UCSD-AML1 (cell line): ENCODE data around the gene CPA1.
A peak's percentile ranks its signal among the peaks of the same experiment; 100 is the strongest.
"Not testable (repeated sequence)": the region's sequence is repeated elsewhere in the genome, so short reads cannot be mapped to it uniquely, and the experiment has no call there.

Source experiments
- DNase-seq: peaks from one replicate; lab custom pipeline; 2025; ENCODE audit not compliant: unreplicated experiment; lab: John Stamatoyannopoulos, UW

The CPA1 gene

DNA sequence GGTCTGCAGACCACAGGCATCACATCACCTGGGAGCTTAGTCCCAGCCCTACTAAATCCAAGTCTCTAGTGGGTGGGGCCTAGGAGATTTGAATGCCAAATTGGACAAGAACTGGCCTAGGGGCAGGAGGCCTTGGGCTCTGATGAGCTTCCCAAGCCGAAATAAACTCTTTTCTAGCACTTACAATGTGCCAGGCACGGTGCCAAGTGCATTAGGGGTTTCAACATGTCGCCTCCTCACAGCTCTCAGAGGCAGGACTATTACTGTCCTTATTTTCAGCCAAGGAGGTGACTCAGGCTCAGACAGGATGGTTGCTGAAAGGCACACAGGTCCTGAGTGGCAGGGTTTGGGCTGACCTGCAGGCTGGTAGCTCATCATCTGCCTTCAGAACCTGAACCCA is 9.2 kb upstream of the CPA1 start:
- no peak for DNase-seq

DNA sequence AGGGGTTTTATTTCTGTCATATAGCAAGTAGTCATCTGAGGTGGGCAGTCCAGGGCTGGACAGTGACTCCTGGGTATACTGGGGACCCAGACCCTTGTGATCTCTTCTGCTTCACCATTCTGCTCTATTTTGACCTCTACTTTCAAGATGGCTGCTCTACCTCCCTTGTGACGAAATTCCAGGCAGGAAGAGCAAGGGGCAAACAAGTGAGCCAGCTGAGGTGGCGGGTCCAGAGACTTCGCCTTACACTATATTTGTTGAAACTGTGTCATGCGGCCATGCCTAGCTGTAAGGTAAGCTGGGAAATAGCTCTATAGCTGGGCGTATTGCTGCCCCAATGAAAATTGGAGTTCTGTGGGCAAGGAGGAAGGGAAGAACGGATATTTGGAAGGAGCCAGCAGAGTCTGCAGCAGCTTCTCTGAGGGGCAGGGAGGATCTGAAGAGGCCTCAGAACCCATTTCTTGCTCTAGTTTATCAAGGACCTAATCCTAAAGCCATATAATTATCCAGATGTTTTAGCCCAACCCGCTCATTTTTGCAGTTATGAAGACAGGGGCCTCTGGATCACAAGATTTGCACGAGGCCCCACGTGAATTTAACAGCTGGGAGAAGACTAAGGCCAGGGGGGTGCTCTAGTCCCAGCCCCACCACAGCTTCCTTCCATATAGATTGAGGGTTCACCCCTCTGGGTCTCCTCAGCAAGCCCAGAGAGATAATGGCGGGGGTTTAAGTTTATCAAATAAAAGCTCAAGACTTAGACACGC is 7.7 kb upstream of the CPA1 start:
- no peak for DNase-seq

DNA sequence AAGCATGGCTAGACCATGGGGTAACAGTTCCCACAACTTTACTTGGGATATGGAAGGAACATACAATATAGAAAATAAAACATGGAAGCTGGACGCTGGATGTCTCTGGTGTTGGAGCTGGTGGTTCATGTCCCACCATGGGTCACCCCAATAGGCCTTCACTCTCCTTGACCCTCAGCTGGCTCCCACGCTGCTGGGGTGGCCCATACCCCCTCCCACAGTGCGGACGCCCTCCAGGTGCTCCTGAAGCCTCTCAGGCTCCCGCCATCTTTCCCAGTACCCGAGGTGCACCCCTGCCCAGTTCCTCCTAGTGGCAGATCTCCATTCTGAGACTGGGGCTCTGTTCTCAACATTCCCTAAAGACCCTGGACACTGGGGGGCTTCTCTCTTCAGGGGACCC is 5.8 kb upstream of the CPA1 start:
- no peak for DNase-seq

DNA sequence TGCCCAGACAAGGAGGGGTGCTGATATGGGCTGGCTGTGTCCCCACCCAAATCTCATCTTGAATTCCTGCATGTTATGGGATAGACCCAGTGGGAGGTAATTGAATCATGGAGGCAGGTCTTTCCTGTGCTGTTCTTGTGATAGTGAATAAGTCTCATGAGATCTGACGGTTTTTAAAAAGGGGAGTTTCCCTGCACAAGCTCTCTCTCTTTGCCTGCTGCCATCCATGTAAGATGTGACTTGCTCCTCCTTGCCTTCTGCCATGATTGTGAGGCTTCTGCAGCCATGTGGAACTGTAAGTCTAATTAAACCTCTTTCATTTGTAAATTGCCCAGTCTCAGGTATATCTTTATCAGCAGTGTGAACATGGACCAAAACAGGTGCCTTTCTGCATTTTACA is 3.8 kb upstream of the CPA1 start:
- not testable (repeated sequence) for DNase-seq

DNA sequence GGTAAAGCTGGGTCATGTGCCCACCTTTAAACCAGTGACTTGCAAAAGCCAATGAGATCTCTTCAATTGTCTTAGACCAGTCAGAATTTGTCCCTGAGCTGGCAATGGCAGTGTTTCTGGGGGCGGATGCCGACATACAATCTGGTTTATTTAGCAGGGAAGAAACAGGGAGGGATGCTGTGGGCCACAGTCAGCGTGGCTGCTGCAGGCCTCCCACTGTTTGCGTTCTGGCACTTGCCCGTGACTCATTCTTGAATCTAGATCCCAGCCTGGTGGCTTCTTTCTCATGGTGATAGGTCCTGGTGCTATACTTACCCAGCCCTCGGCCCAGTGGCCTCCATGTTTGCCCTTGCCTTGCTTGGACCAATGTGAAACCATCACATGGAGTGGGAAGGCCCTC is 3.1 kb upstream of the CPA1 start:
- DNase-seq: no peak

DNA sequence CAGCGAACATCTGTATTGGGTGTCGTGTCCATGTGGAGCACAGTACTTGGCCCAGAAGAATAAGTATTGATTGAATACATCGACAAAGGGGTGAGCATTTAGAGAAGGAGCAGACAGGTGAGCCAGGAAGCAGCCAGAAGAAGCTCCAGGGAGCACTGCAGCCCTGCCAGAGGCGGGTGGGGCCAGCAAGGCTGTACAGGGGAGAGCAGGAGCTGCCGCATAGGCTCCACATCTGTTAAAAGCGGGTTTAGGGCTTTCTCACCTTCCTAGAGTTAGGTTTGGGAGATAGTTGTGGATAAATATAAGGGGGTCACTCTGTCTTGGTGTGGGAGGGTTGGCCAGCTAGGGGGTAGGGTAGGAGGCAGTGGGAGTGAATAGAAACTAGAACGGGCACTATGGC is 1.3 kb upstream of the CPA1 start:
- DNase-seq: no peak

DNA sequence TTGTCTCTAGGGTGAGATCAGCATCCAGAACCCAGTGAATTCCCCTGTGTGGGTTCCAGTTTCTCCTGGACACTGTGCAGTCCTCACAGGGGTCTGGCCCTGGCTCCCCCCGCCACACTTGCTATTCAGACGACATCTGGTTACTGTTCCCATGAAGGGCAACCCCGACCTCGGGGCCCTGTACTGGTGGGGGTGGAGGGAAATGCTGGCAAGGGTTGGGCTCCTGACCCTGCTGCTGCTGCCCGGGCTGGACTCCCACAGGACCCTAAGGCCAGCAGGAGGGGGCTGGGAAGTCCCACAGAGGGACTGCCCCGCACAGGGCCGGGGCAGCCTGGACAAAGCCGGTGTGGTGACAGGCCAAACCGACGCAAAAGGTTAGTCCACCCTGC is 768 bp upstream of the CPA1 start:
- DNase-seq: no peak

DNA sequence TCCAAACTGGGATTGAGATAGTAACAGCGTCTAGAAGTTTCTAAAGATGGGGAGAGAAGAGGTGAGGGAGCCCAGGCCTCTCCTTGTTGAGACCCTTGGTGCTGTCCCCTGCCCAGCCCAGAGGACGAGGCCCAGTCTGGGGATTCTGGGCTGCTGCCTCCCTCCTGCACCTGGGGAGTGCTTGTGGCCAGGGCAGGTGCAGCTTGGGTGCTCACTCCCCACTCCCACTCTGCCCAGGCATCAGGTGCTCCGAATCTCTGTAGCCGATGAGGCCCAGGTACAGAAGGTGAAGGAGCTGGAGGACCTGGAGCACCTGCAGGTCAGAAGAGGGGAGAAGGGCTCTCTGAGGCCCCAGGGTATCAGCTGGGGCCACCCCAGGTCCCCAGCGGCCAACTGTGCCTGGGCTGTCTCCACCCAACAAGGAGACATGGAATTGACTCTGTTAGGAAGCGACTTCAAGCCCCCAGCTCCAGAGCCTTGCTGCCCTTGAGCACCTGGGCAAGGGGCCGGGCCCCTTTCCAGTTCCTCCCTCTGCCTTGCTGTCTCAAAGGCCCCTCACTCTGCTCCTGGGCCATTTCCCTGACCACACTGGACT is 664 bp downstream of the CPA1 start:
- DNase-seq: no peak

DNA sequence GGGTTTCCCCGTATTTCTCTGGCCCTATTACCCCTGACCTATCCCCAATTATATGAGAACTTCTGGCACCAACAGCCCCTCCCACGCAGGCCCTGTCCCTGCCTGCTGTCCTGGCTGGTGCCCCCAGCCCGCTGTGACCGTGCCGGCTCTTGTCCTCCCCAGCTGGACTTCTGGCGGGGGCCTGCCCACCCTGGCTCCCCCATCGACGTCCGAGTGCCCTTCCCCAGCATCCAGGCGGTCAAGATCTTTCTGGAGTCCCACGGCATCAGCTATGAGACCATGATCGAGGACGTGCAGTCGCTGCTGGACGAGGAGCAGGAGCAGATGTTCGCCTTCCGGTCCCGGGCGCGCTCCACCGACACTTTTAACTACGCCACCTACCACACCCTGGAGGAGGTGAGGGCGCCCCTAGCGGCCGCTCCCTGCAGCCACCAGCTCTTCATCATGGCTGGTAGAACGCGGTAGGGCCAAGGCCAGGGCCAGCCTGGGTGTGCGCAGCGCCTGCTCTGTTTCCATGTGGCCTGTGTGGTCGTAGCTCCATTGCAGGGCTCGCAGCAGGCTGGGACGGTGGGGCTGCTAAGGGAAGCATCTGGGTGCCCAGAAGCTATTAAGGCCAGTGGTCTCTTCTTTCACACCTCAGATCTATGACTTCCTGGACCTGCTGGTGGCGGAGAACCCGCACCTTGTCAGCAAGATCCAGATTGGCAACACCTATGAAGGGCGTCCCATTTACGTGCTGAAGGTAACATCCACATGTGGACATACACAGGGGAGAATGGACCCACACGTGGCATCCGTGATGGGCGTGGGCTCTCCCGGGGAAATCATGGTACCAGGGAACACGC is 1.4 kb downstream of the CPA1 start:
- DNase-seq: no peak

DNA sequence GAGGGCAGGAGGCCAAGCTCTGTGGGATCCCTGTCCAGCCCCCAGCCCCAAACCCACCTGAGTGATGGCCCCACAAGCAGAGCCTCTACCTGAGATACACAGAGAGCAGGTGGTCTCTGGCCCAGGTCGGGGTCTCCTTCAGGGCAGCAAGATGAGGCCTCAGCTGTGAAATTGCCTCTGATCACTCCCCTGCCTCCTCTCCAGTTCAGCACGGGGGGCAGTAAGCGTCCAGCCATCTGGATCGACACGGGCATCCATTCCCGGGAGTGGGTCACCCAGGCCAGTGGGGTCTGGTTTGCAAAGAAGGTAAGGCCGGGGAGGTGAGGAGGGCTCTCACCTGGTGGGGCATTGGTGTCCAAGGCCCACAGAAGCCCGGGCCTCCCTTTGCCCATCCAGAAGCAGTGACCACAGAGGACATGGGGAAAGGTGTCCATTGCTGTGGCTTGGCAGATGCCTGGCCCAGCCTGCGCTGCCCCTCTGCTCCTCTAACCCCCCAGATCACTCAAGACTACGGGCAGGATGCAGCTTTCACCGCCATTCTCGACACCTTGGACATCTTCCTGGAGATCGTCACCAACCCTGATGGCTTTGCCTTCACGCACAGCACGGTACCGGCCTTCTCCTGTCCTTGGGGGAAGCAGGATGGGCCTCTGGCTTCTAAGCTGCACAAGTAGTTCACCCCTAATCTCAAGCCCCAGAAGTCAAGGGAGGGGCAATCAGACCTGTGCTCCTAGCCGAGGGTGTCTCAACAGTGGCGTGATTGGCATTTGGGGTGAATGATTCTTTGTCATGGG is 3.1 kb downstream of the CPA1 start:
- DNase-seq: no peak

DNA sequence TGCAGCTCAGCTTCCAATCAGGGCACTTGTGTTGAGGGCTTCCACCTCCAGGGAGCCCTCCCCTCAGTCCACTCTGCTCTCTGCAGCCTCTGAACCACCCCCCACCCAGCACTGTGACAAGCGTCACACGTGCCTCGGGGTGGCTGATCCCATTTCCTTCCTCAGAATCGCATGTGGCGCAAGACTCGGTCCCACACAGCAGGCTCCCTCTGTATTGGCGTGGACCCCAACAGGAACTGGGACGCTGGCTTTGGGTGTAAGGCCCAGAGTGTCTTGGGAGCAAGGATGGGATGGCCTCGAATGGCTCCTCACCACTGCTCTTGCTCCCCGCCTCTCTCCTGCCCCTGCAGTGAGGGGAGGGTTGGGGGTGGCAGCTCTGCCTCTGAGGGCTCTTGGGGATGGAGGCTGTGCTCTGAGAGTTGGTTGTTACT is 4.1 kb downstream of the CPA1 start:
- peak; percentile 15 for DNase-seq

DNA sequence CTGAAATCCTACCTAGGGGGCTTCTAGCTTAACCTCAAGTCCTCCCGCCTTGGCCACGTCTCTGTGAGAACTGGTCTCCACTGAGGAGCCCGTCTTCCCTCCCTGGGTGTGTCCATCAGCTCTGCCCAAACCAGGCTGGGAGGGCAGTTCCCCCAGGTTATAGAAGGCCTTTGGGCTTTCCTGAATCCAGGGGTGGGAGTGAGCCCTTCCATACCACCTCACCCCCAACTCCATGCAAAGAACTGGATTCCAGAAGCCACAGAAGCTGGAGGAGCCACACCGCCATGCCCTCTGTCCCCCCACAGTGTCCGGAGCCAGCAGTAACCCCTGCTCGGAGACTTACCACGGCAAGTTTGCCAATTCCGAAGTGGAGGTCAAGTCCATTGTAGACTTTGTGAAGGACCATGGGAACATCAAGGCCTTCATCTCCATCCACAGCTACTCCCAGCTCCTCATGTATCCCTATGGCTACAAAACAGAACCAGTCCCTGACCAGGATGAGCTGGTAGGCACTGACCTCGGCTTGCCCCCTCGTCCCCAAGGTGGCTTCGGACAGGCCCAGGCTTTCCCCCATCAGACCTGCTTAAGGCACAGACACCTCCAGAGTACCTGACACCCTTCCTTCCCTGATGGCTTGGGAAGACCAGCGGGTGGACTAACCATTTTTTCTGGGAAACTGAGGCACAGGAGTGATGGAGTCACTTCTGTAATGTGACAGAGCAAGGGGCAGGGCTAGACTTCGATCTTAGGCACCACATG is 4.7 kb downstream of the CPA1 start:
- no peak for DNase-seq

DNA sequence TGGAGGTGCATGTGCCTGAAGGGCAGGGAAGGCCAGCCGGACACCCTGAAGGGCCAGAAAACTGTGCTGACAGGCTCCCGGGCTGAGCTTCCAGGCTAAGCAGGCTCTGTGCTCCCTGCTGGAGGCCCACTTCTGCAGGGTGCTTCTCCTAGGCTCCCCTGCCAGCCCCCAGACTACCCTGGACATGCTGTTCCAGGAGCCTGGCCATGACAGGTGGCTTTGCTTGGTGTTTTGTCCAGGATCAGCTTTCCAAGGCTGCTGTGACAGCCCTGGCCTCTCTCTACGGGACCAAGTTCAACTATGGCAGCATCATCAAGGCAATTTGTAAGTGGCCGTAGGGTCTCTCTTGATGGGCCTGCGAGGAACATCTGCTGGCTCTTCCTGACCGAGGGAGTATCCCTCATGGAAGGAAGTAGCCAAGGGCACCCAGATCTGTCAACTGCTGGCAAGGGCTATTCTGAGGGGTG is 5.3 kb downstream of the CPA1 start:
- no peak for DNase-seq

DNA sequence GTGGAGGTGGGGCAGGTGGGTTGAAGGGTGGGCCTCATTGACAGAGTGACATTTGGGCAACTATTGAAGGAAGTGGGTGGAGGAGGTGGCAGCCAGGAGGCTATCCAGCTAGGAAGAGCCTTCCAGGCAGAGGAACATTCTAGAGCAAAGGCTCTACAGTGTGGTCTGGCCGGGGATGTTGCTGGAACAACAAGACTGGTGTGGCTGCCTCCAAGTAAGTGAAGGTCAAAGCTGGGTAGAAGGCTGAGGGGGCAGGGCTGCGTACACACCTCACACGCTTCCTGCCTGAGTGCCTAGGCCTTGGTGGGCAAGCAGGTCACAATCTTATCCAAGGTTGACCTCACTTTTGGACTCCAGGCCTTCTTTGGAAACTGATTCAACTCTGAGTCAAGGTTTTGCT is 6.6 kb downstream of the CPA1 start:
- DNase-seq: no peak

DNA sequence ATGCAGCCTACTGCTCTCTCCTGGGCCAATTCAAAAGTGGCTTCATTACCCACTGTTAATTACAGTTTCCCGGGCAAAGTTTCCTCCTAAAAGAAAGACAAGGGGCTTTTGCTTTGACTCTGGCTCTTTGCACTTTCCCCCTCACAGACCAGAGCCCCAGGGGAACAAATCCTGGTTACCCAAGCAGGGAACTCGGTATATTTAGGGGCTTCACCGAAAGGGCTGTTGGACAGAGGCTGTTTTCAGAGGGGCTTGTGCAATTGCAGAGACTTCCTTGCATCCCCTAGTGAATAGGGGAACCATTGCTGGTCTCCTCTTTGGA is 7.0 kb downstream of the CPA1 start:
- no peak for DNase-seq

DNA sequence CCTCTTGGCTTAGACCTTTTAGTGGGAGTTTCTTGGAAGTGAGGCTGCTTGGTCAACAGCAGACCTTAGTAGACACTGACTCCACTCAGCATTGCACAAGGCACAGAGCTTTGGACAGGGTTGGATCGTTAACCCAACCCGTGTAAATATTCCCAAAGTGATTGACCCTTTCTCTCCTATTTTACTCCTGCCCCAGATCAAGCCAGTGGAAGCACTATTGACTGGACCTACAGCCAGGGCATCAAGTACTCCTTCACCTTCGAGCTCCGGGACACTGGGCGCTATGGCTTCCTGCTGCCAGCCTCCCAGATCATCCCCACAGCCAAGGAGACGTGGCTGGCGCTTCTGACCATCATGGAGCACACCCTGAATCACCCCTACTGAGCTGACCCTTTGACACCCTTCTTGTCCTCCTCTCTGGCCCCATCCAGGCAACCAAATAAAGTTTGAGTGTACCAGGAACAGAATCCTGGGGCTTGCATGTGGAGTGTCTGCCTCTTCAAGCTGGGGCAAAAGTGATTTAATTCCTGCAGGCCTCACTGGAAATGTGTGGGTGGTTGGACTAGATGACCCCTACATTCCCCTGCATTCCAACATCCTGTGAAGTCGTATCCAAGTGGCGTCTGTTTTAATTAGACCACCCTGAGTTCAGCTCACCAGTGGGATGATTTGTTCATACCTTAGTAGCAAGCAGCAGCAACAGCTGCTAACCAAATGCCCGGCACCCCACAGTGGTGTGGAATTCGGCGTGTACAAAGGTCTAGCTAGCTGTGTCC is 7.5 kb downstream of the CPA1 start:
- no peak for DNase-seq

DNA sequence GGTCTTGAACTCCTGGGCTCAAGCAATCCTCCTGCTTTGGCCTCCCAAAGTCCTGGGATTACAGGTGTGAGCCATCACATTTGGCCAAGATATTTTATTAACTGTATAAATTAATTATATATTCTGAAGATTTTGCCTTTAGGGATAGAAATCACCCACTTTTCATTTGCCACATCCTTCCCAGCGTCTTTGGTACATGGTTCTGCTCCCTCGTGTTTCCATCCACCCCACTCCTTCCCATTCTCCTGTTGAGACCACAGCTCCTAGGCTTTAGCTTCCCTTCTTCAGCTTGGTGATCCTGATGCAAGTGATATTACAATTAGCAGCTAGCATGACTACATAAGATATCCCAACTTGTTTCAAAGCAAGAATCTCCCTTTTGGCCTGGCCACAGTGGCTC is 8.4 kb downstream of the CPA1 start:
- no peak for DNase-seq

DNA sequence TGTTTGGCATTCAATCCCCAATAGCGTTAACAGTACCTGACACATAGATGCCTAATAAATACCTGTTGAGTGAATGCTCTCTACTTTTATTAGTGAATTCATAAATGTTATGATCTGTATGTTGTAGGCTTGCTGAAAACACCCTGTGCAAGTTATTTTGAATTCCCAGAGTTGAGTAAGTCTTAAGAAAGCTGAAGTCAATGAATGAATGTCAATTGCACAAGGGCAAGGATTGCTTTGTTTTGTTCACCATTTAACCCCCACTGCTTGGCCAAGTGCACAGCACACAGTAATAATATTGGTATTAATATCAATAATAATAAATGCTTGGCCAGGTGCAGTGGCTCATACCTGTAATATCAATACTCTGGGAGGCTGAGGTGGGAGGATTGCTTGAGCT is 10.2 kb downstream of the CPA1 start:
- DNase-seq: no peak

DNA sequence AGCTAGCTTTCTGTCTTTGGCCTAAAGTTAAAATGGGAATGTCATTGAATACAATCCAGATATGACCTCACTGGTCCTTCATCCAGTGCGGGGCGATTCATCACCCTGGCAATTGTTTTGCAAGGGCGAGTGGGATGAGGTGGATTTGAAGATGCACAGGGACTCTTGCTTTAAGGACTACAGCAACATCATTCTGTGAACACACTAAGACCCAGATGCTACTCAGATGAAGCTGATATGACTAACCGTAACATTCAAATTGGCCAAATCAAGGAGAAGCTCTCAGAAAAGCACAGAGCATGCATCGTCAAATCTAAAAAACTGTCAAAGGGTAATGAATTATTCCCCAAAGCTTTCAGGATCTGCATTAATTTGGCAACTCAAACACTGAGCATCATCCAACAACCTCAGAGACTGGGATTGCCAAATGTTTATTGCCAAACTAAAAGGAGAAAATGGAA is 12.8 kb downstream of the CPA1 start:
- DNase-seq: no peak
